NCI-H345 (cell line): ENCODE measurements around the gene CSPG4.
"Not testable (repeated sequence)": the region's sequence is repeated elsewhere in the genome, so short reads cannot be mapped to it uniquely, and the experiment has no call there.

ENCODE experiments used
- DNase-seq: peaks from one replicate; lab custom pipeline; 2025; lab: John Stamatoyannopoulos, UW

CSPG4 gene

DNA sequence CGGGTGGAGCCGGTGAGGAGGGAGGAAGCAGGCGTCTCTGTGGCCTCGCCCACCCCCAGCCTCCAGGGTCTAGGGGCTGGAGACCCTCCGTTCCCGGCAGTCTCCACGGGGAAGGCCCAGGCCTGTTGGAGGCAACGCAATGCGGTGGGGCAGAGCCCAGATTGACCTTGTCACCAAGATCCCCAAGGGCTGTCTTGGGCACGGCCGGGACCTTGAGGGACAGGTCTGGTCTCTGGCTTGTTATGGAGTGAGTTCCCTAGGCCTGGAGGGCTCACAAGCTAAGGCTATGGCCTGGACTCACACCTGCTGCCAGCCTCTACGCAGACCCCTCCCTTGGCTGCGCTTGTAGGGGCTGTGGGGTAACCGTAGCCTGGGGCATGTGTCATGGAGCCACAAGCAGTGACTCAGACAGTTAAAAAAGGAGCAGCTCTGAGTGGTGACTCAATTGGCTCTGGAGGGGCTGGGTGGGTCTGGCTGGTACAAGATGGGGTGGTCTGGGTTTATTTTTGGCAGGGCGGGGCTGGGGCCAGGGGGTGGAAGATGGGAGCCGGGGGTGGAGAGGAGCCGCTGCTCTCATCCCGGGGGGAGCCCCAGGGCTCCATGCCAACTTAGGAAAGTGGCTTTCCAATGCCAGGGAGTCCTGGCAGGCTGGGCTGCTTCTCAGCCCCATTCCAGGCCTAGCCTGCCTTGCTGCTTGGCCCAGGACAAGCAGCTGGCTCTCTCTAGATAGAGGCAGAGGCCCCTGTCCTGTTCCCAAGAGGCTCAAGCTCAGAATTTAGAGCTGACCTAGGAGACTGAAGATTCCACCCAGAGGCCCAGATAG, 9.0 kb downstream of the CSPG4 start:
- not testable (repeated sequence) for DNase-seq

- no peak for DNase-seq
These were observed 10.2 kb downstream of the CSPG4 start for GRCh38 chr15:75702436-75702835.

DNA sequence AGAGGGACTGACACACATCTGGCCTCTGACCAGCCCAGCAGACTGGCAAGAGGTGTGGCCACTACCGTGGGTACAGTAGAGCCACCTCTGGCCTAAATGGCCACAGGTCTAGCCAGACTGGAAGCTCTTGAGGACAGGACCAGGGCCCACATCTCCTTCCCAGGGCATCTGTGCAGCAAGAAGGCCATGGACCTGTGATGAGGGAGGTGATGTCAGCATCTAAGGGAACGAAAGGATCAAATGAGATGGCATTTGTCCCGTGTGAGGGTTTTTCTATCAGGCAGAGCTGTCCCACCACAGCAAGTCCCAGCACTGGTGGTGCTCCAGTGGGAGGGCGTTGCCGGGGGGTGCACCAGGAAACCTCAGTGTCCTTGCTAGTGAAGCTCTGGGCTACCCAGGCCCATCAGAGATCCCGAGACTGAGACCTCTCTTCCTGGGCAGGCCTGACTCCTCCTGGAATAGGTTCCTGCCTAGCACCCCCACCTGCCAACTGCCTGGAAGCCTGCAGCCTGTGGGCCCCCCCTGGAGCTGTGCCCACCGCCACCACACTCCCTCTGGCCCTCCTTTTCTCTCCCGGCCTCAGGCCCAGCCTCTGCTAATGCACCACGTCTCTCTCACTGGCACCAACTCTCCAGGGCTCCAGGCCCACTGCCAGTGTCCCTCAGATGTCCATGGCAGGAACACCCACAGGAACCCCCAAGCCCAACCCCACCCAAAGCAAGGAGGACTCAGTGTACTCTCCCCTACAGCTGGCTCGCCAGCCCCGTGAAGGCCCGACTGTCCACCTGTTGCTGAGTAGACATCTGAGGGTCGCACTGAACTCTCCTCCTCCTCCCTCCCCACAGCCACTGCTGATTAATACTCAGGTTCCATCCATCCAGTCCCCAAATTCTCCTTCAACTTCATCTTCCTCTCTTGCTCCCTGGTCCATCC, 11.3 kb downstream of the CSPG4 start:
- not testable (repeated sequence) for DNase-seq

DNA sequence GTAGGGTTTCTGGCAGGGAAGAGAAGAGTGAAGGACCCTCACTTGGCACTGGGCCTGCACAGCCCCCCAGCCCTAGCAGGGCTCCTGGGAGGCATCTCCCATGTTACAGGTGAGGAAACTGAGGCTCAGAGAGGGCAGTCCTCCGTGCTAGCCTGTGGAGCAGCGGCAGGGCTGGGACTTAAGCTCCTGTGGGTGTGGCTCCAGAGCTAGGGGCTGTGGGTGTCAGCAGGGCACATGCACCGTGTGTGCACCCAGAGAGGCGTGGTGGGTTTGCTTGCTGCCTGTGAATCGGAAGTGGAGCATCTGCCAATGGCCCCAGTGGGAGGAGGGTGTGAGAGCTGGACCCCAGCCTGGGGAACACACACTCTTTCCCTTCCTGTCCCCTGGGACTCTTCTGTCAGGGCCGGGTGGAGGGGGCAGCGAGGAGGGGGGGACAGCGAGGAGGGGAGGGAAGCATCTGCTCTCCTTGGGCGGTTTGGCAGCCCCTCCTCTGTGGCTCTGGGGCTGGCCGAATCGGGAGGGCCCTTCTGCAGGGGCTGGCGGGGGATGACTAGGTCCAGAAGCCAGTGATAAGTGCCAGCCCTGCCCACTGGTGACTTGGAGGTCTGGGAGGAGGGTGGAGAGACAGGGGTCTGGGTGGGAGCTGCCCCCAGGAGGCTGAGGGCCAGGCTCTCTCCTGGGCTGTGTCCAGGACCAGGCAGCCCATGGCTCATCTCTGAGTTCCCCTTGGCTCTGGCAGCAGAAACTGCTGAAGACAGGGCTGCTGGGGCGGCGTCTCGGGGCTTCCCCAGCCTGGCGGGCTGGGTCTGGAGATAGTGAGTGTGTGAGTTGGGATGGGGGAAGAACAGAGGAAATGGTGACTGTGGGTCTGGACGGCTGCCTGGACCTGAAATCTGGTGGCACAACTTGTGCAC, 12.4 kb downstream of the CSPG4 start:
- not testable (repeated sequence) for DNase-seq

- DNase-seq = not testable (repeated sequence)
These were observed 13.1 kb downstream of the CSPG4 start for GRCh38 chr15:75699517-75699916.

DNA sequence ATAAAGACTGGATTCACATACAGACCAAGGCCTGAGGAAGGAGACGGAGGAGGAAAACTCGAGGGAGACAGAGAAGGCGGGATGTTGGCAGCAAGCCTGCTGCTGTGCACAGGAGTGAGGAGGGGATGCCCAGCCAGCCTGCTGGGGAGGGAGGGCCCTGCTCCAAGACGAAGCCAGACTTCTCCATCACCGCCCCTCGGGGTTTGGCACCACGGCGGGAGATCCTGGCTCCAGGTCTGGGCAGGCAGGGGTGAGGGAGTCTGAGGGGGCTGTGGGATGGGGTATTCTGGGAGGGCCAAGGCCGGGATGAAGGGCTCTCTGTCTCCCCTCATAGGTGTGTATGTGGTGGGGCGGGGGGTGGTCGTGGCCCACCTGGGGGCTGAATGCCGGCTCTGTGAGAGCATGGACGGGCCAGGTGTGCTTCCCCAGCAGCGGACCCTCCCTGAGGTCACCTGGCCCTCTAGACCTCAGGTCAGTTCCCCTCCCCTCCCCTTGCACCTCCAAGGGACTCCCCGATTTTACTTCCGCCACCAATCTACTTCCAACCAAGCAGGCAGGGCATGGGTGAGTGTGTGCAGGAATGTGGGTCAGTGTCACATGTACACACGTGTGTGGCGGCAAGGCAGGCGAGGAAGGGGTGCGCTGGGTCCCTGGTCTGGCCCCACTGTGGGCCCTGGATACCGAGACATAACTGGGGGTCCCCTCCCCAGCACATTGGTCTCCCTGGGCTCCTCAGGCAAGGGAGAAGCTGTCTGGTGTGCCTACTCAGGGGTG, 14.5 kb downstream of the CSPG4 start:
- DNase-seq = not testable (repeated sequence)

DNA sequence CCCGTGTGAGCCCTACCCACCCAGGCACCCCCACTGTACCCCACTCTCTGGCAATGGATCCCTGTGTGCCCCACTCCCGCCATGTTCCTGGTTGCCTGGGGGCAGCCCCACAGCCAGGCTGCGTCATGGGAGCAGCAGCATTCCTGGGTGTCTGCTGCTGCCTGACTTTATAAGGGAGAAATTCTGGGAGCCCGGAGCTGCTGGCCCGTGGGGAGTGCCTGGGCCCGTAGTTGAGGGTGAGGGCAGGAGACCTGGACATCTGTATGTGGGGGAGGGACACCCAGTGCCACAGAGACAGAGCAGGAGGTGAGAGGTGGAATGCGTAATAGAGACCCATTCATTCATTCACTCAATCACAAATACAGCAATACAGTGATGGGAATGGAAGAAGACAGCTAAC, 15.1 kb downstream of the CSPG4 start:
- DNase-seq = no peak

DNA sequence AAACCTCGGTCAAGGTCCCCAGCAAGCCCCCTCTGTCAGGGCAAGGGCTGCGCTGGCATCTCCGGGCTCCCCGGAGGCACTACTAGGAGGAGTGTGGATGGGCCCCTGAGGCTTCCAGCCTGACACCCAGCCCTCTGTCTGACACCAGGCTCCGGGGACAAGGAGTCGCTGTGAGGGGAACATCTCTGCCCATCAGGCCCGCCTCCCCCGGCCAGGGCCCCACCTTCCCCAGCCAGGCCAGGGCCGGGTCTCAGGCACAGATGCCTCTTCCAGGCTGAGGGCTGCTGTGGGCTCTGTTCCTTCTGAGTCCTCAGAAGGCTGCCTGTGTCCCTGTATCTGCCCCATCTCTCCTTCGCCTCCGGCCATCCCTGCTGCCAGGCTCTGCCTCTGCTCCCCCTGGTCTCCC, 15.8 kb downstream of the CSPG4 start:
- DNase-seq = no peak

GRCh38 chr15:75696311-75696720, 16.3 kb downstream of the CSPG4 start:
- no peak for DNase-seq

DNA sequence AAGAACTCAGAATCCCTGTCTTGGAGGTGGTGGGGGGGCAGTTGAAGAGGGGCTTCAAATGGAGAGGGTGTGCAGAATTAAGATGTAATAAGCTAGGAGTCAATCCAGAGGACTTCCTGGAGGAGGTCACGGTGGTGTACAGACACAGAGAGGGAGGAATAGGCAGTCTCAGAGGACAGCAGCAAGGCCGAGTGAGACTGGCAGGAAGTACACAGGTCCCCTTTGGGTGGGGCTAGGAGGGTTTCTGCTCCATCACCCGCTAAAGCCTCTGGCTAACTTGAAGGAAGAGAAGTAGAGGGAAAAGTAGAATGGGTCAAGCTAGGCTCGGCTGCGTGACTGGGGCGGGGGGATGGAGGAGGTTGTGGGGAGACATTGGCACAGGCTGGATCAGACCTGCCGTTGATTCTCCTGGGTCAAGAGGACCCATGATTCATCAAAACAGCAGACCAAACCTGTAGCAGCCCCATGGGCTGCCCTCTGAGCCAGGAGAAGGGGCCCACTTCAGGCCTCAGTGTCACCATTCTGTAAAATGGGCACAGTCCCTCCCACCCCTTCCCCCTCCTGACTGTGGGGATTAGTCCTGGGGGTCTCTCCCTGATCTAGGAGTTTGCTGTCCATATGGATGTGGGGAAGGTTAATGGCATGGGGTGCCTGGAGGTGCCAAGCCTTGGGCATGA, 16.9 kb downstream of the CSPG4 start:
- DNase-seq = no peak

GRCh38 chr15:75695220-75695619, 17.4 kb downstream of the CSPG4 start:
- no peak for DNase-seq

DNA sequence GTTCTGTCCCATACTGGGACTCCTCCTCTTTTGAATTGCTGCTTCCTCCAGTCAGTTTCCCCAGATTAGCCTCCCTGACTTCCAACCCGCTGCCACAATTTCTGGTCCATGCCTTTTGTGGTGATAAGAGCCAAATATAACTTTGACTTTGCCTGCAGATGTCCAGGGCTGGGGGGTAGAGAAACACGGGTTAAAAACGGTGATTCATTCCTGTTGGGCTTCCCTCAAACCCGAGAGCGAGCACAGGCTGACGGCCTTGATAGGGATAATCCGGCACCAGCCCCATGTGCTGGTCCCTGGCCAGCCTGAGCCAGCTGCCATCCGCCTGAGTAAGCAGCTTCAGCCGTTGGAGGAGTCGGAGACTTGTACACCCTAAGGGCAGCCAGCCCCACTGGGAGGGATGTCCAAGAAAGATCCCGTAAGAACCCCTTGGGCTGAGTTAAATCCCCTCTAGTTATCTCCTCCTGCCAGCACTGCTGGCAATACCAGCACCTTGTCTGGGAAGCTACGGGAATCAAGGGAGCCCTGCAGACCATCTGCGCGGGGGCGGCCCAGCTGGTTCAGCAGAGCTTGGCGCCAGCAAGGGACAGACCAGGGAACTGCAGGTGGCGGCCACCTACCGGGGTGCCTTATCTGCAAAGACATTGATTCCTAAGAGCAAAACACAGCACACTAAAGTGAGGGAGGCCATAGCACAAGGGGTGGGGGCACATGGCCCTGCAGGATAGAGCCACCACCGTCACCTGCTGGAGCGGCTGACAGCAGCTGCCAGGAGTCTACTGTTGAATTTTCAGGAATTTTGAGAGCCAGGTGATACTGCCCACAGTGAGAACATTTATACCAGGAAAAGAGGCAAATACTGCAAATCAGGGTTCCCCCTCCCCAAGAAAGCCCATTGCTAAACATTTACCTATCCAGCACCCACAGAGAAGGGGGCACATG, 18.1 kb downstream of the CSPG4 start:
- peak; percentile 57 for DNase-seq

- no peak for DNase-seq
These were observed 19.0 kb downstream of the CSPG4 start for GRCh38 chr15:75693501-75694240.

DNA sequence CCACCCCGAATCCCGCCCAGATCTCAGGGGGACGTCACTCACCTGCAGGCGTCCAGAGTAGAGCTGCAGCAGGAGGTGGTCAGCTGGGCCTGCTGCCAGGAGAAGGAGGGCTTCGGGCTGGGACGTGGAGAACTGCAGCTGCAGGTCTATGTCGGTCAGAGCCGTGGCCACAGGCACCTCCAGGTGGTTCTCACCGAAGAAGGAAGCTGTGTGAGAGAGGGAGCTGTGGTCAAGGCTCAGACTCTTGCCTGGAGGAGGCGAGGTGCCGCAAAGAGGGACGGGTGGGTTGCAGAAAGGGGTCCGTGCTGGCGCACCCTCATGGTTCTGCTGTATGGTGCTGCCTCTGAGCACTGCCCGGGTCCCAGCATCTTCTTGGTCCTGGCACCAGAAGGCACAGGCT, 19.6 kb downstream of the CSPG4 start:
- DNase-seq = not testable (repeated sequence)

- not testable (repeated sequence) for DNase-seq
These were observed 20.3 kb downstream of the CSPG4 start for GRCh38 chr15:75692311-75692710.

- not testable (repeated sequence) for DNase-seq
These were observed 23.2 kb downstream of the CSPG4 start for GRCh38 chr15:75689429-75689828.

- no peak for DNase-seq
These were observed 23.8 kb downstream of the CSPG4 start for GRCh38 chr15:75688831-75689230.

- DNase-seq = no peak
These were observed 24.4 kb downstream of the CSPG4 start for GRCh38 chr15:75688278-75688557.
